CD4-positive, alpha-beta T cell (primary cell): ENCODE data around the gene CUTC. TPM values are rescaled to one million over a fixed set of nuclear protein-coding genes. Genes with fewer than 3 reads are reported as not detected.

Experiments
- ATAC-seq: fragments of 200-7000 bp; cut with Tn5 transposase; one replicate; pipeline ENCODE4 v1.10.0; 2022; ENCODE audit warnings: mild to moderate bottlenecking; ENCODE audit not compliant: poor library complexity
- CTCF ChIA-PET: fragments of 350-600 bp; sonication (Branson Sonifier 250); formaldehyde crosslinking; loops from one replicate; lab custom pipeline; 2021; ENCODE audit warnings: antibody characterized with exemption, inconsistent platforms; lab: Charles Lee
- POLR2A ChIA-PET: fragments of 350-600 bp; sonication (Branson Sonifier 250); formaldehyde crosslinking; loops from one replicate; lab custom pipeline; 2021; ENCODE audit warnings: antibody characterized with exemption, inconsistent platforms; lab: Charles Lee
- DNase-seq, 14 experiments: peaks; one replicate each; pipeline ENCODE4 v3.0.0-alpha.2; 2013 to 2020; ENCODE audit warnings: mixed read lengths in 2 of 14
- H3K27ac ChIP-seq, 2 donors: one replicate each; pipeline versions ENCODE4 v1.5.1 to v1.7.0; 2013; ENCODE audit warnings: low read length in 2 of 2, low read depth in 1 of 2, mild to moderate bottlenecking in 1 of 2
- H3K27me3 ChIP-seq, 2 experiments: 1 replicate in 1 of 2; 2 replicates in 1 of 2; pipeline versions ENCODE4 v1.6.1 to v1.7.0; 2013; ENCODE audit warnings: low read length in 2 of 2, control low read depth in 1 of 2, mild to moderate bottlenecking in 1 of 2, moderate library complexity in 1 of 2; ENCODE audit not compliant: insufficient read depth in 2 of 2, control insufficient read depth in 1 of 2
- H3K36me3 ChIP-seq: one replicate; pipeline ENCODE4 v1.6.1; 2013; ENCODE audit warnings: low read length, control low read depth; ENCODE audit not compliant: insufficient read depth
- H3K4me1 ChIP-seq: one replicate; pipeline ENCODE4 v1.6.1; 2013; ENCODE audit warnings: low read length, control low read depth; ENCODE audit not compliant: insufficient read depth
- H3K4me3 ChIP-seq: one replicate; pipeline ENCODE4 v1.5.1; 2013; ENCODE audit warnings: mild to moderate bottlenecking, low read length, moderate library complexity
- H3K9me3 ChIP-seq, 2 experiments: 1 replicate in 1 of 2; 2 replicates in 1 of 2; pipeline versions ENCODE4 v1.6.1 to v1.7.0; 2013; ENCODE audit warnings: low read length in 2 of 2, mild to moderate bottlenecking in 2 of 2, control low read depth in 1 of 2, moderate library complexity in 1 of 2; ENCODE audit not compliant: control insufficient read depth in 1 of 2, insufficient read depth in 1 of 2
- H3K27ac Mint-ChIP-seq: one replicate; pipeline ENCODE4 v1.8.0; 2020; ENCODE audit warnings: mixed read lengths
- H3K27me3 Mint-ChIP-seq: one replicate; pipeline ENCODE4 v1.8.0; 2021; ENCODE audit warnings: mixed read lengths
- H3K36me3 Mint-ChIP-seq: one replicate; pipeline ENCODE4 v1.8.0; 2021; ENCODE audit warnings: low read depth, mixed read lengths
- H3K4me1 Mint-ChIP-seq: one replicate; pipeline ENCODE4 v1.8.0; 2021; ENCODE audit warnings: low read depth, mixed read lengths
- H3K4me3 Mint-ChIP-seq: one replicate; pipeline ENCODE4 v1.8.0; 2020; ENCODE audit warnings: mild to moderate bottlenecking, mixed read lengths
- H3K9me3 Mint-ChIP-seq: one replicate; pipeline ENCODE4 v1.8.0; 2020; ENCODE audit warnings: mixed read lengths
- CTCF ChIP-seq: fragments of 200-600 bp; IDR thresholded peaks from one replicate; pipeline ENCODE4 v1.8.0; 2022; ENCODE audit warnings: antibody characterized with exemption, mild to moderate bottlenecking
- intact Hi-C, 2 experiments: fragments of 100-400 bp; cut with DNase I in 1 of 2; cut with micrococcal nuclease in 1 of 2; formaldehyde crosslinking; loops; one replicate each; pipeline versions ENCODE4 v1.15.1 to v1.9.0; 2023 to 2025; cut with DNase I, micrococcal nuclease
- total RNA-seq, 174 experiments: library from RNA in 2 of 174; stranded (reverse) in 2 of 174; gene quantifications; one replicate each; pipeline ENCODE4 v1.2.3 and lab custom pipeline; 2021 to 2026

Gene CUTC
- total RNA-seq, 2 experiments from 2014 or later, result 14.1 to 16.0 TPM

DNA sequence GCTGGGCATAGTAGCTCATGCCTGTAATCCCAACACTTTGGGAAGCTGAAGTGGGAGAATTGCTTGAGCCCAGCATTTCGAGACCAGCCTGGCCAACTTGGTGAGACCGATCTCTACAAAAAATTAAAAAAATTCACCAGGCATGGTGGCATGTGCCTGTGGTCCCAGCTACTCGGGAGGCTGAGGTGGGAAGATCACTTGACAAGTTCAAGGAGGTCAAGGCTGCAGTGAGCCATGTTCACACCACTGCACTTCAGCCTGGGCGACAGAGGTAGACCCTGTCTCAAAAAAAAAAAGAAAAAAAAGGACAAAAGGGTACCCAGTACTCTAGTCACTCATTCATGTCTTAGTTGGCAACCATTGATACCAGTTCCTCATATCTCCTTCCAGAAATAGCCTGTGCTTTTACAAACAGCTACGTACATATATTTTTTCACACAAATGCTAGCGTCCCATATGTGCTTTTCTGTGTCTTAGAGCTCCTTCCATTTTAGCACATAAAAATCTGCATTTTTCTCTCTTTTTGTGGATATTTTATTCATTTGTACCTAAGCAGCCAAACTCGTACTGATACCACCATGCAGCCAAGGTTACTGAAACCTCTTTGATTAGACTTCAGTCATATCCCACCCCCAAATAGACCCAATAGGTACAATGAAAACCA is 55.9 kb downstream of the CUTC start:
- no peak overlapping the region for H3K4me3 Mint-ChIP-seq
- H3K9me3 Mint-ChIP-seq, result no peaks in the 10 kb centered on the region
- H3K27me3 Mint-ChIP-seq, result no peaks in the 10 kb centered on the region
- no peak for TF ChIP-seq CTCF
- CTCF ChIA-PET, result no interaction called here
- H3K27me3 ChIP-seq, result no peaks in the 10 kb centered on the region
- H3K4me3 ChIP-seq, result no peak overlapping the region
- H3K9me3 ChIP-seq, result no peaks in the 10 kb centered on the region
- POLR2A ChIA-PET, result no interaction called here
- no peak for DNase-seq
- H3K27ac ChIP-seq, result no peak overlapping the region
- H3K27ac Mint-ChIP-seq, result no peak overlapping the region
- H3K36me3 ChIP-seq, result no peaks in the 10 kb centered on the region
- no peak for ATAC-seq
- no peaks in the 10 kb centered on the region for H3K4me1 Mint-ChIP-seq
- no peaks in the 10 kb centered on the region for H3K4me1 ChIP-seq
- intact Hi-C loops, result no loop called here
- H3K36me3 Mint-ChIP-seq, result no peaks in the 10 kb centered on the region

- CTCF ChIA-PET, result no interaction called here
- H3K4me3 Mint-ChIP-seq, result no peak overlapping the region
- DNase-seq (no peak), ATAC-seq (no peak)
- no peak for TF ChIP-seq CTCF
- no peaks in the 10 kb centered on the region for H3K9me3 ChIP-seq
- no peak overlapping the region for H3K27ac ChIP-seq
- H3K9me3 Mint-ChIP-seq, result no peaks in the 10 kb centered on the region
- intact Hi-C loops, result no loop called here
- no peaks in the 10 kb centered on the region for H3K4me1 ChIP-seq
- no peak overlapping the region for H3K4me3 ChIP-seq
- H3K4me1 Mint-ChIP-seq, result no peaks in the 10 kb centered on the region
- no peak overlapping the region for H3K27ac Mint-ChIP-seq
- no peaks in the 10 kb centered on the region for H3K27me3 Mint-ChIP-seq
- no peaks in the 10 kb centered on the region for H3K27me3 ChIP-seq
- peaks cover 6% of the 10 kb centered on the region for H3K36me3 Mint-ChIP-seq
- POLR2A ChIA-PET, result no interaction called here
- peaks cover 4% of the 10 kb centered on the region for H3K36me3 ChIP-seq
Measured at GRCh38 chr10:99788598-99789256, 56.7 kb downstream of the CUTC start.

DNA sequence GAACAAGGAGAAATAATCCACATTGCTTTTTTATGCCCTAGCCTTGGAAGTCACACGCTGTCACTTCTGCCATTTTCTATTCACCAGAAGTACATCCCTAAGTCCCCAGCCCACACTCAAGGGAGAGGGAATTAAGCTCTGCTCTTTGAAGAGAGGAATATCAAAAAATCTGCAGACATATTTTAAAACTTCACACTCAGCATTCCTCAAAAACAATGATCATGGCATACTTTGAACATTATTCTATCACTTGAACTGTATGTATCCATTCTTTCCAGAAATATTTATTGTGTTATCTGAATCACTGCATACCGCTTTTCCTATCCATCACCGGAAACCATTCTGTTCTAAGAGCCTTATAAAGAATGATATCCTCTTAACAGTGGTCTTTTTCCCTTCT is 59.8 kb downstream of the CUTC start:
- no peaks in the 10 kb centered on the region for H3K9me3 ChIP-seq
- intact Hi-C loops, result no loop called here
- TF ChIP-seq CTCF, result no peak
- H3K4me3 ChIP-seq, result no peak overlapping the region
- no peak for ATAC-seq
- Mint-ChIP-seq H3K9me3 (no peaks in the 10 kb centered on the region), H3K27me3 (no peaks in the 10 kb centered on the region), H3K4me1 (no peaks in the 10 kb centered on the region), H3K4me3 (no peak overlapping the region), H3K27ac (no peak overlapping the region), H3K36me3 (peaks cover 10% of the 10 kb centered on the region)
- no peak for DNase-seq
- H3K4me1 ChIP-seq, result no peaks in the 10 kb centered on the region
- POLR2A ChIA-PET, result no interaction called here
- no peak overlapping the region for H3K27ac ChIP-seq
- H3K27me3 ChIP-seq, result no peaks in the 10 kb centered on the region
- CTCF ChIA-PET, result no interaction called here
- H3K36me3 ChIP-seq, result peaks cover 4% of the 10 kb centered on the region
